SU-DHL-6 (cell line): ENCODE measurements around the gene LRRC17.

Source experiments
- H2AFZ ChIP-seq: fragments of 200-600 bp; sonication (generic); 2 replicates; pipeline ENCODE4 v1.6.1; 2014; ENCODE audit warnings: low read depth, mild to moderate bottlenecking, moderate library complexity, mixed read lengths, antibody characterized with exemption, low read length; ENCODE audit not compliant: severe bottlenecking
- H3F3A ChIP-seq: fragments of 200-600 bp; shearing (Covaris generic); 2 replicates; pipeline ENCODE4 v1.6.0; 2016; ENCODE audit warnings: antibody characterized with exemption, mild to moderate bottlenecking; ENCODE audit not compliant: insufficient read depth
- H3K27ac ChIP-seq: fragments of 200-600 bp; sonication (generic); 2 replicates; pipeline ENCODE4 v1.5.1; 2016; ENCODE audit warnings: low read depth, mild to moderate bottlenecking, low read length, moderate library complexity, mixed read lengths
- H3K27me3 ChIP-seq: fragments of 200-600 bp; sonication (generic), shearing (Covaris generic); 2 replicates; pipeline ENCODE4 v1.6.0; 2014; ENCODE audit warnings: mild to moderate bottlenecking, low read length
- H3K36me3 ChIP-seq: fragments of 200-600 bp; sonication (generic); 2 replicates; pipeline ENCODE4 v1.6.1; 2014; ENCODE audit warnings: mild to moderate bottlenecking, low read length, mixed read lengths
- H3K4me2 ChIP-seq: fragments of 300-600, 200-600 bp; shearing (Covaris generic), sonication (generic); 2 replicates; pipeline ENCODE4 v1.6.0; 2014; ENCODE audit warnings: low read length, low read depth, mild to moderate bottlenecking; ENCODE audit not compliant: poor library complexity, severe bottlenecking
- H3K4me3 ChIP-seq: fragments of 200-600 bp; sonication (generic); 2 replicates; pipeline ENCODE4 v1.5.1; 2014; ENCODE audit warnings: antibody characterized with exemption, low read length, mild to moderate bottlenecking, mixed read lengths; ENCODE audit not compliant: insufficient read depth, poor library complexity, severe bottlenecking
- H3K79me2 ChIP-seq: fragments of 200-600 bp; sonication (generic); 2 replicates; pipeline ENCODE4 v1.6.1; 2014; ENCODE audit warnings: mild to moderate bottlenecking, low read length, moderate library complexity; ENCODE audit not compliant: insufficient read depth
- H3K9ac ChIP-seq: fragments of 200-600 bp; sonication (generic); 2 replicates; pipeline ENCODE4 v1.7.0; 2014; ENCODE audit warnings: mild to moderate bottlenecking, low read length
- H3K9me2 ChIP-seq: fragments of 200-600 bp; sonication (generic); replicated peaks from 2 replicates; pipeline ENCODE4 v1.6.1; 2014; ENCODE audit warnings: low read length; ENCODE audit not compliant: insufficient read depth
- H3K9me3 ChIP-seq: fragments of 200-600 bp; sonication (generic); 2 replicates; pipeline ENCODE4 v1.6.1; 2014; ENCODE audit warnings: low read length, mixed read lengths; ENCODE audit not compliant: insufficient read depth
- H4K20me1 ChIP-seq: fragments of 200-600 bp; sonication (generic); 2 replicates; pipeline ENCODE4 v1.6.1; 2014; ENCODE audit warnings: low read depth, mild to moderate bottlenecking, antibody characterized with exemption, low read length, moderate library complexity, mixed read lengths
- CTCF ChIP-seq: fragments of 200-600 bp; sonication (generic); IDR thresholded peaks from one replicate; pipeline ENCODE4 v1.5.1; 2017; ENCODE audit warnings: antibody characterized with exemption, mild to moderate bottlenecking, low read length, moderate library complexity; ENCODE audit not compliant: insufficient read depth, poor library complexity, severe bottlenecking
- EZH2phosphoT487 ChIP-seq: fragments of 200-600 bp; sonication (generic), shearing (Covaris generic); conservative IDR thresholded peaks from 2 replicates; pipeline ENCODE4 v1.6.1; 2018; ENCODE audit warnings: mild to moderate bottlenecking, antibody characterized with exemption, low read length, moderate library complexity, mixed read lengths

LRRC17 gene

GRCh38 chr7:102892631-102893278, 20.0 kb upstream of the LRRC17 start:
- Histone ChIP-seq H3K36me3 (no peaks in the 10 kb centered on the region), H3K27me3 (no peaks in the 10 kb centered on the region), H3F3A (no peaks in the 10 kb centered on the region), H2AFZ (no peak overlapping the region), H3K27ac (no peak overlapping the region), H3K9me3 (no peaks in the 10 kb centered on the region), H3K9me2 (no peaks in the 10 kb centered on the region), H3K4me3 (no peak overlapping the region), H4K20me1 (no peaks in the 10 kb centered on the region), H3K79me2 (no peaks in the 10 kb centered on the region), H3K9ac (no peak overlapping the region), H3K4me2 (no peak overlapping the region)
- TF ChIP-seq EZH2phosphoT487: no peak
- no peak for TF ChIP-seq CTCF

GRCh38 chr7:102895602-102896001, 17.2 kb upstream of the LRRC17 start:
- Histone ChIP-seq H3K36me3 (no peaks in the 10 kb centered on the region), H3K27me3 (no peaks in the 10 kb centered on the region), H3F3A (no peaks in the 10 kb centered on the region), H2AFZ (no peak overlapping the region), H3K4me2 (no peak overlapping the region), H3K4me3 (no peak overlapping the region), H3K9ac (no peak overlapping the region), H3K9me3 (no peaks in the 10 kb centered on the region), H4K20me1 (no peaks in the 10 kb centered on the region), H3K27ac (no peak overlapping the region), H3K79me2 (no peaks in the 10 kb centered on the region), H3K9me2 (no peaks in the 10 kb centered on the region)
- no peak for TF ChIP-seq EZH2phosphoT487
- no peak for TF ChIP-seq CTCF

GRCh38 chr7:102896585-102896984, 16.2 kb upstream of the LRRC17 start:
- H2AFZ ChIP-seq: no peak overlapping the region
- no peaks in the 10 kb centered on the region for H3F3A ChIP-seq
- H3K36me3 ChIP-seq: no peaks in the 10 kb centered on the region
- no peaks in the 10 kb centered on the region for H3K27me3 ChIP-seq
- no peaks in the 10 kb centered on the region for H3K9me3 ChIP-seq
- no peak overlapping the region for H3K4me3 ChIP-seq
- H3K9ac ChIP-seq: no peak overlapping the region
- no peak for TF ChIP-seq EZH2phosphoT487
- no peak for TF ChIP-seq CTCF
- H3K4me2 ChIP-seq: no peak overlapping the region
- H3K9me2 ChIP-seq: no peaks in the 10 kb centered on the region
- no peaks in the 10 kb centered on the region for H3K79me2 ChIP-seq
- no peaks in the 10 kb centered on the region for H4K20me1 ChIP-seq
- no peak overlapping the region for H3K27ac ChIP-seq
